Heart right ventricle (tissue), 16 donors: ENCODE data around the gene RAB11B. TPM values are rescaled to one million over a fixed set of nuclear protein-coding genes. Genes with fewer than 3 reads are reported as not detected.
"Not testable (repeated sequence)": the region's sequence is repeated elsewhere in the genome, so short reads cannot be mapped to it uniquely, and the experiment has no call there.

Experiments
- ATAC-seq, 8 donors: fragments of 200-7000 bp; cut with Tn5 transposase; one replicate each; pipeline ENCODE4 v1.9.1; 2020; ENCODE audit warnings: mild to moderate bottlenecking in 8 of 8, moderate library complexity in 8 of 8, moderate number of reproducible peaks in 1 of 8
- DNase-seq, 2 donors: peaks; one replicate each; pipeline ENCODE4 v3.0.0-alpha.2; 2020
- H3K27ac ChIP-seq, 10 donors: fragments of 200-600 bp; sonication (generic) in 2 of 10; one replicate each; pipeline versions ENCODE4 v1.5.0 to v1.8.0; 2020 to 2022; ENCODE audit warnings: mild to moderate bottlenecking in 3 of 10
- H3K27me3 ChIP-seq, 7 donors: fragments of 200-600 bp; one replicate each; pipeline ENCODE4 v1.8.0; 2021 to 2022; ENCODE audit warnings: mild to moderate bottlenecking in 2 of 7
- H3K36me3 ChIP-seq, 9 donors: fragments of 200-600 bp; sonication (generic) in 1 of 9; one replicate each; pipeline versions ENCODE4 v1.5.0 to v1.8.0; 2020 to 2022; ENCODE audit warnings: mild to moderate bottlenecking in 2 of 9
- H3K4me1 ChIP-seq, 9 donors: fragments of 200-600 bp; sonication (generic) in 1 of 9; one replicate each; pipeline versions ENCODE4 v1.5.0 to v1.8.0; 2020 to 2022; ENCODE audit warnings: mild to moderate bottlenecking in 4 of 9
- H3K4me3 ChIP-seq, 10 donors: fragments of 200-600 bp; sonication (generic) in 2 of 10; one replicate each; pipeline versions ENCODE4 v1.5.0 to v1.8.0; 2020 to 2022; ENCODE audit warnings: mild to moderate bottlenecking in 7 of 10, moderate library complexity in 2 of 10
- H3K9me3 ChIP-seq, 11 donors: fragments of 200-600 bp in 10 of 11; sonication (generic) in 2 of 11; one replicate each; pipeline versions ENCODE4 v1.5.0 to v1.8.0; 2013 to 2022; ENCODE audit warnings: mild to moderate bottlenecking in 2 of 11, control low read depth in 1 of 11, moderate library complexity in 1 of 11
- CTCF ChIP-seq, 9 donors: fragments of 200-600 bp; sonication (generic) in 2 of 9; IDR thresholded peaks; one replicate each; pipeline versions ENCODE4 v1.5.0 to v1.8.0; 2021 to 2022; ENCODE audit warnings: antibody characterized with exemption in 9 of 9, mild to moderate bottlenecking in 5 of 9, moderate library complexity in 1 of 9
- WGBS, 2 donors: extraction: QIAGEN DNeasy Blood & Tissue Kit; methylation state at CpG; one replicate each; pipeline ENCODE4 v1.1.7; 2013; ENCODE audit warnings: inconsistent platforms in 1 of 2; 5-methylcytosine and 5-hydroxymethylcytosine counted together
- intact Hi-C, 10 donors: fragments of 100-400 bp; cut with DNase I; formaldehyde crosslinking; loops; one replicate each; pipeline versions ENCODE4 v1.11.1 to v1.14.2; 2022
- long read RNA-seq, 3 donors: library from polyadenylated mRNA; unstranded; transcript quantifications; one replicate each; pipeline ENCODE4 v2.0.0, GENCODE V29; 2020 to 2021
- polyA plus RNA-seq, 2 donors: library from polyadenylated mRNA; stranded (reverse); fragments of 200-250 nt; gene quantifications; one replicate each; pipeline ENCODE4 v1.2.3, GENCODE V29; 2013
- total RNA-seq, 10 donors: library from RNA; stranded (reverse); fragmentation: NEBNext Ultra II Directional in 3 of 10; extraction: Animal tissue kit (Norgen Biotek cat#: 25700) in 3 of 10; gene quantifications; one replicate each; pipeline versions ENCODE4 v1.2.1 to v1.2.4, GENCODE V29; 2021 to 2023
- donor health status: Arrhythmogenic right ventricular cardiomyopathy.
- donor health status: ischemic (EF 13 %, LVEDD 7.1; RV severe dilation, severe dysfunction).
- donor health status: healthy with polysubstance abuse.
- donor health status: DM: no; HTN: yes; CAD: no.
- donor health status: DM: no; HTN: no; CAD: no.
- donor health status: ischemic (EF 25% LVEDD 6.9; RV normal size, moderate dysfunction).
- donor health status: ischemic (EF 25% LVEDD 5.7; RV mildly dilated, moderate dysfunction).
- donor health status: healthy.
- donor health status: DM: yes; HTN: yes; CAD: no.
- donor health status: Ischemic cardiomyopathy.
- donor health status: ischemic (EF 35%, LVEDD 5.7; RV mildly dilated, moderate dysfunction).
- donor health status: nonischemic (EF 11% LVEDD 7.7; RV severe dilation, severe dysfunction).
- donor health status: DM: yes; HTN: yes; CAD: no.
- donor health status: PGD.
- donor health status: ischemic (EF 29% LVEDD 5.4; RV normal size, mild dysfunction).
- donor health status: nonischemic (EF 23%, LVEDD 6.1; RV moderate dilation, normal function).

The RAB11B gene
- total RNA-seq (100 to 1,000 TPM; 140 to 178 (median 159) TPM), polyA plus RNA-seq (100 to 1,000 TPM; 111 to 112 TPM)
- long read RNA-seq, donor 1, transcript RAB11B-201 (5 exons, 1,751 nt), result major isoform, 142 of 179 reads
- long read RNA-seq, donor 1, partial matches to known transcripts, result 32 of 179 reads
- long read RNA-seq, donor 1, other reads (novel, unspliced or antisense), result 2 of 179 reads
- long read RNA-seq, donor 2, transcript RAB11B-201 (5 exons, 1,751 nt), result major isoform, 186 of 227 reads
- long read RNA-seq, donor 2, partial matches to known transcripts, result 6 of 227 reads
- long read RNA-seq, donor 2, other reads (novel, unspliced or antisense), result 31 of 227 reads
- long read RNA-seq, donor 3, transcript RAB11B-201 (5 exons, 1,751 nt), result major isoform, 129 of 144 reads
- long read RNA-seq, donor 3, partial matches to known transcripts, result 11 of 144 reads
- long read RNA-seq, donor 3, other reads (novel, unspliced or antisense), result 1 of 144 reads

GRCh38 chr19:8389891-8390616 is at the start of gene RAB11B:
Gene RAB11B (plus strand): TSS chr19:8390360. CDS start chr19:8390417, 57 bp downstream.
- Histone ChIP-seq H3K4me3 (peak within 1 kb of the TSS; percentile 66 to 100 (median 82)), H3K27me3 (no peaks in the 10 kb centered on the region), H3K36me3 (peaks cover 0 to 5% (median 0%) of the 10 kb centered on the region in 9 donors), H3K27ac (peak within 1 kb of the TSS; percentile 99 to 100 (median 100)), H3K4me1 (peaks cover 29 to 60% (median 48%) of the 10 kb centered on the region in 9 donors), H3K9me3 (peaks cover 0 to 4% (median 0%) of the 10 kb centered on the region in 11 donors)
- intact Hi-C loops, result loop anchor here in 4 of 10 donors (1.0 to 10.0 kb wide), 6 partner anchors 23 to 52 kb away; partner anchors contain the start of genes HNRNPM (in 1 of the 4) and KANK3 (in 1 of the 4)
- 0% methylated on average over 70 of the region's 70 CpGs for WGBS, 2 donors
- TF ChIP-seq CTCF (IDR thresholded peaks at IDR 0.05), result no peak
- DNase-seq, result peak; percentile 99 to 100
- ATAC-seq, result peak; percentile 88 to 95 (median 94)

GRCh38 chr19:8341504-8341903 is 48.7 kb upstream of the RAB11B start:
- Histone ChIP-seq H3K27me3 (peaks cover 0 to 60% (median 4%) of the 10 kb centered on the region in 7 donors), H3K4me1 (peaks cover 0 to 61% (median 30%) of the 10 kb centered on the region in 9 donors), H3K4me3 (peak overlapping the region; percentile 51 to 87 (median 70)), H3K27ac (peak overlapping the region; percentile 90 to 99 (median 97))
- not testable (repeated sequence) for H3K9me3 ChIP-seq, H3K36me3 ChIP-seq, ATAC-seq, DNase-seq
- intact Hi-C loops, result loop anchor here in 1 of 10 donors (10.0 kb wide), 1 partner anchor 53 kb away; the partner anchor contains the start of gene RAB11B
- WGBS, 2 donors, result 85 to 89% methylated on average over 4 of the region's 4 CpGs

- peak in 1 of 8 donors; percentile 0 for ATAC-seq
Observed at GRCh38 chr19:8342316-8342683, 47.9 kb upstream of the RAB11B start.

More at GRCh38 chr19:8342316-8342683, 47.9 kb upstream of the RAB11B start:
- DNase-seq, result no peak
- Histone ChIP-seq H3K27ac (peak overlapping the region; percentile 90 to 99 (median 97)), H3K27me3 (peaks cover 0 to 52% (median 0%) of the 10 kb centered on the region in 7 donors), H3K4me3 (peak overlapping the region; percentile 51 to 87 (median 70)), H3K4me1 (peaks cover 0 to 54% (median 28%) of the 10 kb centered on the region in 9 donors), H3K36me3 (no peaks in the 10 kb centered on the region), H3K9me3 (no peaks in the 10 kb centered on the region)
- TF ChIP-seq CTCF (IDR thresholded peaks at IDR 0.05), result no peak
- 29 to 34% methylated on average over 14 of the region's 14 CpGs for WGBS, 2 donors
- intact Hi-C loops, result loop anchor here in 2 of 10 donors (2.0 to 10.0 kb wide), 2 partner anchors 21 to 53 kb away; partner anchors contain the start of genes NDUFA7 (in 1 of the 2), RAB11B (in 1 of the 2) and RPS28 (in 1 of the 2)
